Measurements from ENCODE around the gene CRB3. TPM values are rescaled to one million over a fixed set of nuclear protein-coding genes. Genes with fewer than 3 reads are reported as not detected.

The CRB3 gene
- total RNA-seq, 4 donors from 2014 or later = 75.7 to 124 (median 88.7) TPM

DNA sequence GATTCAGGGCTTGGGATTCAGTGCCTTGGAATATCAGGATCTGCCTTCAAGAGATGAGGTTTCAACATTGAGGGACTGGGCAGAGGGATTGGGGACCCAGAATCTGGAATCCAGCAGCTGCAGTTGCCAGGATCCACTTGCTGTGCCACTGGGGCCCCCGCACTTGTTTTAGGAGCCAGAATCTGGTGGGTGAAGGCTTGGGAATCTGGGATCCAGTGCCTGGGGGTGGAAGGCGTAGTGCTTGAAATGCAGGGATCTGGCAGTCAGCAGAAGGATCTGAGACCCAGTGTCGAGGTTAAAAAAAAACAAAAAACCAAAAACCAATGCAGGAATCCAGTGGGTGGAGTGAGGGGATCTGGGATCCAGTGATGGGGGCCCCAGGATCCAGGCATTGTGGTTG, 23.2 kb upstream of the CRB3 start:
- H3K4me3 ChIP-seq (ENCODE audit: low read depth, poor library complexity, severe bottlenecking) = no peak overlapping the region
- intact Hi-C loops (cut with DNase I; ENCODE audit: low total_unique reads) = no loop called here
- TF ChIP-seq POLR2A (IDR thresholded peaks at IDR 0.05) = no peak
- no peak for DNase-seq (ENCODE audit: low spot score in 2 of 2)
- WGBS, 2 donors = 85 to 89% methylated on average over 3 of the region's 3 CpGs

DNA sequence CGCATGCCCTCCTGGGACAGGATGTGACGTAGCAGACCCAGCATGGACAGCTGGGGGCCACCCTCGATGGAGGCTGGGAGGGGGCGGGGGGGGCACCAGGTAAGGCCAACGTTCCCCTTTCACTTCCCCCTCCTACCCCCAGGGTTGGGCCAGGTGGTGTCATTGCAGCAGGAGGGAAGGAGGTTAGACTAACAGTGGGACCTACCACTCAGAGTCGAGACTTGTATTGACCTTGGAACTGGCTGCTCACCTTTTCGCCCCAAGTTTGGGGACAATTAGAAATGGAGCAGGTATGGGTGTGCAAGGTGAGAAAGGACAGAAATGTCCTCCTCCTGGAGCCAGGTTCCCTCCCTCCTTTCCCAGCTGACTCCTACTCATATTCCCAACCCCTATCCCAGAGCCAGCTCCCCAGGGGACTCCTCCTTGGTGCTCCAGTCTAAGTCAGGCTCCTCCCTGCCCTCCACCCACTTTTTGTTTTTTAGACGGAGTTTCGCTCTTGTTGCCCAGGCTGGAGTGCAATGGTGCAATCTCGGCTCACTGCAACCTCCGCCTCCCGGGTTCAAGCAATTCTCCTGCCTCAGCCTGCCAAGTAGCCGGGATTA, 21.9 kb upstream of the CRB3 start:
- no peak for TF ChIP-seq POLR2A (IDR thresholded peaks at IDR 0.05)
- TF ChIP-seq, protein P1, sequence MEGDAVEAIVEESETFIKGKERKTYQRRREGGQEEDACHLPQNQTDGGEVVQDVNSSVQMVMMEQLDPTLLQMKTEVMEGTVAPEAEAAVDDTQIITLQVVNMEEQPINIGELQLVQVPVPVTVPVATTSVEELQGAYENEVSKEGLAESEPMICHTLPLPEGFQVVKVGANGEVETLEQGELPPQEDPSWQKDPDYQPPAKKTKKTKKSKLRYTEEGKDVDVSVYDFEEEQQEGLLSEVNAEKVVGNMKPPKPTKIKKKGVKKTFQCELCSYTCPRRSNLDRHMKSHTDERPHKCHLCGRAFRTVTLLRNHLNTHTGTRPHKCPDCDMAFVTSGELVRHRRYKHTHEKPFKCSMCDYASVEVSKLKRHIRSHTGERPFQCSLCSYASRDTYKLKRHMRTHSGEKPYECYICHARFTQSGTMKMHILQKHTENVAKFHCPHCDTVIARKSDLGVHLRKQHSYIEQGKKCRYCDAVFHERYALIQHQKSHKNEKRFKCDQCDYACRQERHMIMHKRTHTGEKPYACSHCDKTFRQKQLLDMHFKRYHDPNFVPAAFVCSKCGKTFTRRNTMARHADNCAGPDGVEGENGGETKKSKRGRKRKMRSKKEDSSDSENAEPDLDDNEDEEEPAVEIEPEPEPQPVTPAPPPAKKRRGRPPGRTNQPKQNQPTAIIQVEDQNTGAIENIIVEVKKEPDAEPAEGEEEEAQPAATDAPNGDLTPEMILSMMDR (IDR thresholded peaks at IDR 0.05) = no peak
- WGBS, 2 donors = 80 to 81% methylated on average over 13 of the region's 13 CpGs
- H3K4me3 ChIP-seq (ENCODE audit: low read depth, poor library complexity, severe bottlenecking) = no peak overlapping the region
- intact Hi-C loops (cut with DNase I; ENCODE audit: low total_unique reads) = no loop called here
- DNase-seq (ENCODE audit: low spot score in 2 of 2) = no peak

DNA sequence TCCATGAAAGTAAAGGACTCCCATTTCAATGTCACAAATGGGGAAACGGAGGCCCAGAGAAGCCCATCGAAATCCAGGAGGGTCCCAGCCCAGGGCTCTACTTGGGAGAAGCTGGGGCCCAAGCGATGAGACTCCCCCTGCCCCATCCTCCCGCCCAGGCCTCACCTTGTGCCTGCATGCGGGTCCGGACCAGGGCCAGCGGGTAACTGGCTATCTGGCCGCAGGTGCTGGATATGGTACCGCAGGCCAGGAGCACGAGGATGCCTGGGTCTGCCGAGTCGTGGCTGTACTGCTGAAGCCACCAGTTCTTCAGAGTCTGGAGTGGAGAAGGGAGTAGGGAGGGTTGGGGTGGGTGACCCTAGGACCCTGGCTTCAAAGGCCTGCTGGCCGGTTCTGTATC, 20.1 kb upstream of the CRB3 start:
- 93 to 94% methylated on average over 11 to 13 of the region's 13 CpGs for WGBS, 2 donors
- DNase-seq (ENCODE audit: low spot score in 2 of 2) = no peak
- TF ChIP-seq, protein P1 (IDR thresholded peaks at IDR 0.05) = no peak
- TF ChIP-seq POLR2A (IDR thresholded peaks at IDR 0.05) = no peak
- H3K4me3 ChIP-seq (ENCODE audit: low read depth, poor library complexity, severe bottlenecking) = no peak overlapping the region
- intact Hi-C loops (cut with DNase I; ENCODE audit: low total_unique reads) = no loop called here

DNA sequence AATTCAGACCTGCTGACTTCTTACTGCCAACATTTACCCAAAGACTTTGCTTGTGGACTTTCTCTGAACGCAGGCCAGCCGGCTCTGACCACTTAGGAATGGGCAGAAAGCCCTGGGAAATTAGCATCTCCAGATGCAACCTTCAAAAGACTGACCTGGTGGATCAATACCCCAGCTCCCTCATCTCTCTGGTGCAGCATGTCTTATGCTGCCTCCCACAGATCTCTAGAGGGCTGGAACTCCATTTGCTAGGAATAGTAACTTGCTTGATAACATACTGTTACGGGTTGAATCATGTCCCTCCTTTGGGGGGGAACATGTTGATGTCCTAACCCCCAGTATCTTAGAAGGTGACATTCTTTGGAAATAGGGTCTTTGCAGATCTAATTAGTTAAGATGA, 17.6 kb upstream of the CRB3 start:
- intact Hi-C loops (cut with DNase I; ENCODE audit: low total_unique reads) = no loop called here
- TF ChIP-seq, protein P1 (IDR thresholded peaks at IDR 0.05) = no peak
- no peak for TF ChIP-seq POLR2A (IDR thresholded peaks at IDR 0.05)
- no peak for DNase-seq (ENCODE audit: low spot score in 2 of 2)
- no peak overlapping the region for H3K4me3 ChIP-seq (ENCODE audit: low read depth, poor library complexity, severe bottlenecking)
- WGBS, 2 donors = 95 to 97% methylated on average over 3 of the region's 3 CpGs

DNA sequence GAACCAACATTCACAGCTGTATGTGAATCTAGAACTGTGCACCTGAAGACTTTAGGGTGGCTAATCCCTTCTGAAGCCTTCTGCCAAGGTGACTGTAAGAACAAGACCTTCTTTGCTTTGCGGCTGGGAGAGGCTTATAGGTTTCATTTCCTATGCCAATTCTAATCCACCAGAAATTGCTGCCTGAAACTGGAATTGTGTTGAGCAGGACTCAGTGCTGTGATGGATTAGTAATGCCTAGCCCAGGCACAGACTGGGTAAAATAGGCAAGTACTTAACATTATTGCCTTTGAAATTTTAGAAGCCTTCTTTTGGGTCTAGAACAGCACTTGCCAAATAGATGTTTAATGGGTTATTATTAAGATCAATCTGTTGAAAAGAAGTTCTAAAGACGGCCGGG, 16.0 kb upstream of the CRB3 start:
- DNase-seq (ENCODE audit: low spot score in 2 of 2) = no peak
- WGBS, 2 donors = 80 to 82% methylated on average over 3 of the region's 3 CpGs
- intact Hi-C loops (cut with DNase I; ENCODE audit: low total_unique reads) = no loop called here
- no peak overlapping the region for H3K4me3 ChIP-seq (ENCODE audit: low read depth, poor library complexity, severe bottlenecking)
- TF ChIP-seq, protein P1 (IDR thresholded peaks at IDR 0.05) = no peak
- no peak for TF ChIP-seq POLR2A (IDR thresholded peaks at IDR 0.05)

DNA sequence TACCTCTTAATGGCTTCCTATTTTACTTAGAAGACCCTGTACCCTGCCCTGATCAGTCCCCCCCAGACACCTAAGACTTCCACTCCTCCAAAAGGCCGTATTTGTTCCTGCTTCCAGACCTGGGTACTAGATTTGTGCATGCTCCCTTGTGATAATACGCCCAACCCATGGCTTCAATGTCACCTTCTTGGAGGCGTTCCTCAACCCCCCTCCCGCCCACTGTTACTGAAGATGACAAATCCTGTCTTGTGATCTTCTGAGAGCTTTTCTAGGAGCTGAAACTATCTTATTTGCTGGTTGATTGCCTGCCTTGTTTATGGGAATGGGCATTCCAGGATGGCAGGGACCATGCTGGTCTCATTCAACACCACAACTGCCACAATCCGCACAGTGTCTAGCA, 13.9 kb upstream of the CRB3 start:
- TF ChIP-seq, protein P1 (IDR thresholded peaks at IDR 0.05) = no peak
- TF ChIP-seq POLR2A (IDR thresholded peaks at IDR 0.05) = no peak
- no peak overlapping the region for H3K4me3 ChIP-seq (ENCODE audit: low read depth, poor library complexity, severe bottlenecking)
- WGBS, 2 donors = 91 to 96% methylated on average over 5 of the region's 5 CpGs
- intact Hi-C loops (cut with DNase I; ENCODE audit: low total_unique reads) = no loop called here
- DNase-seq (ENCODE audit: low spot score in 2 of 2) = no peak

Data from lower leg skin (tissue), 4 donors.